HepG2 (cell line): ENCODE results near the gene GAS2. TPM values are rescaled to one million over a fixed set of nuclear protein-coding genes. Genes with fewer than 3 reads are reported as not detected.

Experiments used
- CAMTA2 ChIP-seq: sonication (generic); formaldehyde crosslinking; IDR thresholded peaks from 2 replicates; pipeline ENCODE4 v1.4.0; 2020; ENCODE audit warnings: mild to moderate bottlenecking, missing genetic modification reagents, borderline replicate concordance
- CCDC6 ChIP-seq: sonication (generic); formaldehyde crosslinking; IDR thresholded peaks from 2 replicates; pipeline ENCODE4 v1.8.1; 2022; ENCODE audit warnings: mild to moderate bottlenecking, missing genetic modification reagents, moderate library complexity
- DMAP1 ChIP-seq: IDR thresholded peaks from 2 replicates; pipeline ENCODE4 v1.6.1; 2016
- HCFC1 ChIP-seq: fragments of 150-350 bp; IDR thresholded peaks from 2 replicates; pipeline ENCODE4 v1.6.1; 2014; ENCODE audit warnings: low read depth, low read length
- HES4 ChIP-seq: sonication (generic); formaldehyde crosslinking; IDR thresholded peaks from 2 replicates; pipeline ENCODE4 v1.9.0; 2021; ENCODE audit warnings: mild to moderate bottlenecking, missing genetic modification reagents, borderline replicate concordance
- KAT2B ChIP-seq: fragments of 150-350 bp; IDR thresholded peaks from 2 replicates; pipeline ENCODE4 v1.6.1; 2014; ENCODE audit warnings: low read depth, low read length, borderline replicate concordance
- PITX1 ChIP-seq: sonication (generic); formaldehyde crosslinking; IDR thresholded peaks from 2 replicates; pipeline ENCODE4 v1.5.1; 2020; ENCODE audit warnings: mild to moderate bottlenecking, missing genetic modification reagents
- PTBP1 ChIP-seq: fragments of 200-400 bp; formaldehyde crosslinking; IDR thresholded peaks from 2 replicates; pipeline ENCODE4 v1.6.1; 2018; ENCODE audit warnings: low read length, low read depth; ENCODE audit not compliant: poor library complexity, severe bottlenecking
- RBFOX2 ChIP-seq: fragments of 200-400 bp; formaldehyde crosslinking; IDR thresholded peaks from 2 replicates; pipeline ENCODE4 v1.6.1; 2017; ENCODE audit warnings: low read depth, mild to moderate bottlenecking, low read length
- SP4 ChIP-seq: sonication (generic); formaldehyde crosslinking; IDR thresholded peaks from 2 replicates; pipeline ENCODE4 v1.8.1; 2023; ENCODE audit warnings: mild to moderate bottlenecking, missing genetic modification reagents
- TBX3 ChIP-seq: fragments of 450-650 bp; IDR thresholded peaks from 2 replicates; pipeline ENCODE4 v1.6.1; 2017; ENCODE audit warnings: antibody characterized with exemption, mild to moderate bottlenecking, inconsistent platforms, borderline replicate concordance
- ZNF550 ChIP-seq: sonication (generic); formaldehyde crosslinking; IDR thresholded peaks from 2 replicates; pipeline ENCODE4 v1.4.0; 2020; ENCODE audit warnings: mild to moderate bottlenecking, missing genetic modification reagents, borderline replicate concordance
- ZNF740 ChIP-seq: sonication (generic); formaldehyde crosslinking; IDR thresholded peaks from 2 replicates; pipeline ENCODE4 v1.4.0; 2020; ENCODE audit warnings: missing genetic modification reagents
- ZNF761 ChIP-seq: sonication (generic); formaldehyde crosslinking; conservative IDR thresholded peaks from 2 replicates; pipeline ENCODE4 v1.4.0; 2020; ENCODE audit warnings: mild to moderate bottlenecking, missing genetic modification reagents
- ZNF777 ChIP-seq: sonication (generic); formaldehyde crosslinking; IDR thresholded peaks from 2 replicates; pipeline ENCODE4 v1.4.0; 2020; ENCODE audit warnings: missing genetic modification reagents
- ZNF788 ChIP-seq: sonication (generic); formaldehyde crosslinking; IDR thresholded peaks from 2 replicates; pipeline ENCODE4 v1.5.0; 2020; ENCODE audit warnings: mild to moderate bottlenecking, missing genetic modification reagents, borderline replicate concordance
- ZSCAN29 ChIP-seq: sonication (generic); formaldehyde crosslinking; conservative IDR thresholded peaks from 2 replicates; pipeline ENCODE4 v1.4.0; 2020; ENCODE audit warnings: mild to moderate bottlenecking, missing genetic modification reagents
- polyA plus RNA-seq, 8 experiments: library from polyadenylated mRNA; depleted of rRNA in 3 of 8; stranded (reverse) in 7 of 8; unstranded in 1 of 8; fragments of >200 nt; fragmentation: Illumina TruSeq in 4 of 8; extraction: Trizol in 4 of 8; gene quantifications; 2 replicates each; pipeline versions ENCODE4 v1.2.1 to v1.2.3, GENCODE V29; 2011 to 2016; ENCODE audit warnings: low read depth in 4 of 8, missing spikeins in 1 of 8, mixed read lengths in 1 of 8; ENCODE audit not compliant: insufficient read depth in 1 of 8
- total RNA-seq, 5 experiments: library from RNA; depleted of rRNA; stranded (reverse); fragments of >200 nt; fragmentation: Illumina TruSeq; extraction: Trizol; gene quantifications; 2 replicates each; pipeline ENCODE4 v1.2.3, GENCODE V29; 2016; ENCODE audit warnings: low read depth in 1 of 5
- TF ChIP-seq, protein P1 (sequence below): sonication (generic); formaldehyde crosslinking; IDR thresholded peaks from 2 replicates; pipeline ENCODE4 v1.5.0; 2020; ENCODE audit warnings: mild to moderate bottlenecking, missing genetic modification reagents, borderline replicate concordance
- TF ChIP-seq, protein P2 (sequence below): sonication (generic); formaldehyde crosslinking; IDR thresholded peaks from 2 replicates; pipeline ENCODE4 v1.8.0; 2022; ENCODE audit warnings: mild to moderate bottlenecking, missing genetic modification reagents; ENCODE audit not compliant: insufficient replicate concordance

The GAS2 gene
- total and polyA plus RNA-seq, 2 of the 13 experiments (the other 11 are each of a cell fraction or from before 2014, with no cell fraction given): 26.0 to 85.1 TPM

GRCh38 chr11:22625448-22626287, 40.7 kb upstream of the GAS2 start, which contains the start of gene FANCF (continued):
- TF ChIP-seq, protein P1, sequence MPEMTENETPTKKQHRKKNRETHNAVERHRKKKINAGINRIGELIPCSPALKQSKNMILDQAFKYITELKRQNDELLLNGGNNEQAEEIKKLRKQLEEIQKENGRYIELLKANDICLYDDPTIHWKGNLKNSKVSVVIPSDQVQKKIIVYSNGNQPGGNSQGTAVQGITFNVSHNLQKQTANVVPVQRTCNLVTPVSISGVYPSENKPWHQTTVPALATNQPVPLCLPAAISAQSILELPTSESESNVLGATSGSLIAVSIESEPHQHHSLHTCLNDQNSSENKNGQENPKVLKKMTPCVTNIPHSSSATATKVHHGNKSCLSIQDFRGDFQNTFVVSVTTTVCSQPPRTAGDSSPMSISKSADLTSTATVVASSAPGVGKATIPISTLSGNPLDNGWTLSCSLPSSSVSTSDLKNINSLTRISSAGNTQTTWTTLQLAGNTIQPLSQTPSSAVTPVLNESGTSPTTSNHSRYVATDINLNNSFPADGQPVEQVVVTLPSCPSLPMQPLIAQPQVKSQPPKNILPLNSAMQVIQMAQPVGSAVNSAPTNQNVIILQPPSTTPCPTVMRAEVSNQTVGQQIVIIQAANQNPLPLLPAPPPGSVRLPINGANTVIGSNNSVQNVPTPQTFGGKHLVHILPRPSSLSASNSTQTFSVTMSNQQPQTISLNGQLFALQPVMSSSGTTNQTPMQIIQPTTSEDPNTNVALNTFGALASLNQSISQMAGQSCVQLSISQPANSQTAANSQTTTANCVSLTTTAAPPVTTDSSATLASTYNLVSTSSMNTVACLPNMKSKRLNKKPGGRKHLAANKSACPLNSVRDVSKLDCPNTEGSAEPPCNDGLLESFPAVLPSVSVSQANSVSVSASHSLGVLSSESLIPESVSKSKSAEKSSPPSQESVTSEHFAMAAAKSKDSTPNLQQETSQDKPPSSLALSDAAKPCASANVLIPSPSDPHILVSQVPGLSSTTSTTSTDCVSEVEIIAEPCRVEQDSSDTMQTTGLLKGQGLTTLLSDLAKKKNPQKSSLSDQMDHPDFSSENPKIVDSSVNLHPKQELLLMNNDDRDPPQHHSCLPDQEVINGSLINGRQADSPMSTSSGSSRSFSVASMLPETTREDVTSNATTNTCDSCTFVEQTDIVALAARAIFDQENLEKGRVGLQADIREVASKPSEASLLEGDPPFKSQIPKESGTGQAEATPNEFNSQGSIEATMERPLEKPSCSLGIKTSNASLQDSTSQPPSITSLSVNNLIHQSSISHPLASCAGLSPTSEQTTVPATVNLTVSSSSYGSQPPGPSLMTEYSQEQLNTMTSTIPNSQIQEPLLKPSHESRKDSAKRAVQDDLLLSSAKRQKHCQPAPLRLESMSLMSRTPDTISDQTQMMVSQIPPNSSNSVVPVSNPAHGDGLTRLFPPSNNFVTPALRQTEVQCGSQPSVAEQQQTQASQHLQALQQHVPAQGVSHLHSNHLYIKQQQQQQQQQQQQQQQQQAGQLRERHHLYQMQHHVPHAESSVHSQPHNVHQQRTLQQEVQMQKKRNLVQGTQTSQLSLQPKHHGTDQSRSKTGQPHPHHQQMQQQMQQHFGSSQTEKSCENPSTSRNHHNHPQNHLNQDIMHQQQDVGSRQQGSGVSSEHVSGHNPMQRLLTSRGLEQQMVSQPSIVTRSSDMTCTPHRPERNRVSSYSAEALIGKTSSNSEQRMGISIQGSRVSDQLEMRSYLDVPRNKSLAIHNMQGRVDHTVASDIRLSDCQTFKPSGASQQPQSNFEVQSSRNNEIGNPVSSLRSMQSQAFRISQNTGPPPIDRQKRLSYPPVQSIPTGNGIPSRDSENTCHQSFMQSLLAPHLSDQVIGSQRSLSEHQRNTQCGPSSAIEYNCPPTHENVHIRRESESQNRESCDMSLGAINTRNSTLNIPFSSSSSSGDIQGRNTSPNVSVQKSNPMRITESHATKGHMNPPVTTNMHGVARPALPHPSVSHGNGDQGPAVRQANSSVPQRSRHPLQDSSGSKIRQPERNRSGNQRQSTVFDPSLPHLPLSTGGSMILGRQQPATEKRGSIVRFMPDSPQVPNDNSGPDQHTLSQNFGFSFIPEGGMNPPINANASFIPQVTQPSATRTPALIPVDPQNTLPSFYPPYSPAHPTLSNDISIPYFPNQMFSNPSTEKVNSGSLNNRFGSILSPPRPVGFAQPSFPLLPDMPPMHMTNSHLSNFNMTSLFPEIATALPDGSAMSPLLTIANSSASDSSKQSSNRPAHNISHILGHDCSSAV (CRISPR knock-in tag): no peak
- TF ChIP-seq CCDC6 (CRISPR knock-in tag) (peak; percentile 75; the same call in 1 of the 2 replicates), CAMTA2 (CRISPR knock-in tag) (no peak; the same call in 1 of the 2 replicates), DMAP1 (peak; percentile 95), HES4 (CRISPR knock-in tag) (peak; percentile 52; the same call in 1 of the 2 replicates), RBFOX2 (peak; percentile 97), HCFC1 (peak; percentile 4; the same call in 1 of the 2 replicates), ZNF777 (peak; percentile 67), TBX3 (peak; percentile 14; the same call in 1 of the 2 replicates), PTBP1 (peak; percentile 59), ZNF788 (CRISPR knock-in tag) (0 out of 2 replicates have a peak, but pooled peaks have one; percentile 34), SP4 (peak; percentile 32; the same call in 1 of the 2 replicates), ZSCAN29 (CRISPR knock-in tag) (0 out of 2 replicates have a peak, but pooled peaks have one; percentile 36), ZNF740 (CRISPR knock-in tag) (no peak), ZNF550 (CRISPR knock-in tag) (no peak), ZNF761 (peak; percentile 90), PITX1 (CRISPR knock-in tag) (peak; percentile 96), KAT2B (no peak)
- TF ChIP-seq, protein P2, sequence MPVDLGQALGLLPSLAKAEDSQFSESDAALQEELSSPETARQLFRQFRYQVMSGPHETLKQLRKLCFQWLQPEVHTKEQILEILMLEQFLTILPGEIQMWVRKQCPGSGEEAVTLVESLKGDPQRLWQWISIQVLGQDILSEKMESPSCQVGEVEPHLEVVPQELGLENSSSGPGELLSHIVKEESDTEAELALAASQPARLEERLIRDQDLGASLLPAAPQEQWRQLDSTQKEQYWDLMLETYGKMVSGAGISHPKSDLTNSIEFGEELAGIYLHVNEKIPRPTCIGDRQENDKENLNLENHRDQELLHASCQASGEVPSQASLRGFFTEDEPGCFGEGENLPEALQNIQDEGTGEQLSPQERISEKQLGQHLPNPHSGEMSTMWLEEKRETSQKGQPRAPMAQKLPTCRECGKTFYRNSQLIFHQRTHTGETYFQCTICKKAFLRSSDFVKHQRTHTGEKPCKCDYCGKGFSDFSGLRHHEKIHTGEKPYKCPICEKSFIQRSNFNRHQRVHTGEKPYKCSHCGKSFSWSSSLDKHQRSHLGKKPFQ (CRISPR knock-in tag): peak; percentile 1
